Mesenchymal stem cell (in vitro differentiated cells and primary cell): ENCODE data around the gene AJAP1.

Experiments
- DNase-seq: peaks from one replicate; pipeline ENCODE4 v3.0.0-alpha.2; 2013
- H2AFZ ChIP-seq: one replicate; pipeline ENCODE4 v1.6.1; 2013; ENCODE audit warnings: low read depth, mild to moderate bottlenecking, control low read depth, inconsistent platforms, low read length, moderate library complexity
- H2AK5ac ChIP-seq: 2 replicates; pipeline ENCODE4 v1.6.1; 2013; ENCODE audit warnings: low read length, moderate library complexity, mild to moderate bottlenecking, inconsistent platforms; ENCODE audit not compliant: severe bottlenecking
- H2BK120ac ChIP-seq: one replicate; pipeline ENCODE4 v1.6.1; 2013; ENCODE audit warnings: low read depth, mild to moderate bottlenecking, inconsistent platforms, low read length, moderate library complexity
- H2BK12ac ChIP-seq, 2 experiments: one replicate each; pipeline ENCODE4 v1.6.1; 2013; ENCODE audit warnings: inconsistent platforms in 2 of 2, low read length in 2 of 2, mild to moderate bottlenecking in 2 of 2, moderate library complexity in 2 of 2, control low read depth in 1 of 2
- H2BK15ac ChIP-seq: one replicate; pipeline ENCODE4 v1.6.1; 2013; ENCODE audit warnings: mild to moderate bottlenecking, low read depth, inconsistent platforms; ENCODE audit not compliant: poor library complexity, severe bottlenecking
- H2BK5ac ChIP-seq: 2 replicates; pipeline ENCODE4 v1.6.1; 2013; ENCODE audit warnings: low read depth, mild to moderate bottlenecking, low read length, control low read depth, inconsistent platforms; ENCODE audit not compliant: poor library complexity, severe bottlenecking
- H3K14ac ChIP-seq, 2 experiments: one replicate each; pipeline ENCODE4 v1.6.1; 2013; ENCODE audit warnings: inconsistent platforms in 2 of 2, low read length in 2 of 2, control low read depth in 1 of 2, mild to moderate bottlenecking in 1 of 2, moderate library complexity in 1 of 2
- H3K18ac ChIP-seq, 2 experiments: one replicate each; pipeline ENCODE4 v1.6.1; 2013; ENCODE audit warnings: inconsistent platforms in 2 of 2, low read length in 2 of 2, control low read depth in 1 of 2, low read depth in 1 of 2, mild to moderate bottlenecking in 1 of 2
- H3K23ac ChIP-seq, 2 experiments: one replicate each; pipeline ENCODE4 v1.6.1; 2013; ENCODE audit warnings: inconsistent platforms in 2 of 2, low read length in 2 of 2, mild to moderate bottlenecking in 2 of 2, moderate library complexity in 2 of 2, control low read depth in 1 of 2
- H3K27ac ChIP-seq: 2 replicates; pipeline ENCODE4 v1.5.1; 2013; ENCODE audit warnings: mild to moderate bottlenecking, moderate library complexity, low read length, control low read depth, inconsistent platforms; ENCODE audit not compliant: poor library complexity, severe bottlenecking
- H3K27me3 ChIP-seq, 2 experiments: 2 replicates each; pipeline versions ENCODE4 v1.6.1 to v1.7.0; 2013; ENCODE audit warnings: low read length in 2 of 2, mild to moderate bottlenecking in 2 of 2, moderate library complexity in 2 of 2, control low read depth in 1 of 2, inconsistent platforms in 1 of 2; ENCODE audit not compliant: control insufficient read depth in 1 of 2, insufficient read depth in 1 of 2
- H3K36me3 ChIP-seq, 2 experiments: 2 replicates each; pipeline versions ENCODE4 v1.6.1 to v1.7.0; 2013; ENCODE audit warnings: low read length in 2 of 2, control low read depth in 1 of 2, inconsistent platforms in 1 of 2, low read depth in 1 of 2, mild to moderate bottlenecking in 1 of 2; ENCODE audit not compliant: insufficient read depth in 2 of 2, control insufficient read depth in 1 of 2
- H3K4ac ChIP-seq, 2 experiments: one replicate each; pipeline ENCODE4 v1.6.1; 2013; ENCODE audit warnings: inconsistent platforms in 2 of 2, low read length in 2 of 2, mild to moderate bottlenecking in 2 of 2, moderate library complexity in 2 of 2, control low read depth in 1 of 2, low read depth in 1 of 2
- H3K4me1 ChIP-seq: 2 replicates; pipeline ENCODE4 v1.6.1; 2013; ENCODE audit warnings: low read depth, low read length, control low read depth; ENCODE audit not compliant: control insufficient read depth, insufficient read depth
- H3K4me2 ChIP-seq: 2 replicates; pipeline ENCODE4 v1.6.1; 2013; ENCODE audit warnings: low read length, mild to moderate bottlenecking, inconsistent platforms; ENCODE audit not compliant: poor library complexity, severe bottlenecking
- H3K4me3 ChIP-seq, 2 experiments: 2 replicates each; pipeline versions ENCODE4 v1.5.1 to v1.7.0; 2013; ENCODE audit warnings: low read length in 2 of 2, mild to moderate bottlenecking in 2 of 2, control low read depth in 1 of 2, low read depth in 1 of 2; ENCODE audit not compliant: insufficient read depth in 1 of 2
- H3K79me1 ChIP-seq: replicated peaks from 2 replicates; pipeline ENCODE4 v1.6.1; 2013; ENCODE audit warnings: mild to moderate bottlenecking, control low read depth, low read length, inconsistent platforms; ENCODE audit not compliant: poor library complexity, severe bottlenecking
- H3K9ac ChIP-seq: 2 replicates; pipeline ENCODE4 v1.7.0; 2013; ENCODE audit warnings: mild to moderate bottlenecking, low read length, moderate library complexity
- H3K9me3 ChIP-seq: 2 replicates; pipeline ENCODE4 v1.7.0; 2013; ENCODE audit warnings: mild to moderate bottlenecking, low read length; ENCODE audit not compliant: control insufficient read depth
- H4K8ac ChIP-seq: one replicate; pipeline ENCODE4 v1.6.1; 2013; ENCODE audit warnings: inconsistent platforms, mild to moderate bottlenecking, low read length, moderate library complexity
- H4K91ac ChIP-seq: one replicate; pipeline ENCODE4 v1.6.1; 2013; ENCODE audit warnings: mild to moderate bottlenecking, low read length, inconsistent platforms
- WGBS: methylation state at CpG from one replicate; pipeline ENCODE4 v1.1.7; 2013; ENCODE audit warnings: mixed read lengths; 5-methylcytosine and 5-hydroxymethylcytosine counted together

AJAP1 gene

GRCh38 chr1:4626560-4627319, 27.7 kb upstream of the AJAP1 start:
- 85% methylated on average over 9 of the region's 9 CpGs for WGBS
- Histone ChIP-seq H3K27ac (no peak overlapping the region), H3K4me3 (no peak overlapping the region), H3K4me2 (no peak overlapping the region), H2BK15ac (no peak overlapping the region), H3K9me3 (no peaks in the 10 kb centered on the region), H2AFZ (no peak overlapping the region), H2BK5ac (no peak overlapping the region), H3K4ac (no peak overlapping the region), H3K18ac (no peak overlapping the region), H3K79me1 (no peaks in the 10 kb centered on the region), H3K4me1 (no peaks in the 10 kb centered on the region), H4K8ac (no peak overlapping the region), H3K27me3 (no peaks in the 10 kb centered on the region), H3K14ac (no peak overlapping the region), H3K9ac (no peak overlapping the region), H2AK5ac (no peak overlapping the region), H2BK120ac (no peak overlapping the region), H2BK12ac (no peak overlapping the region), H4K91ac (no peak overlapping the region), H3K23ac (no peak overlapping the region), H3K36me3 (no peaks in the 10 kb centered on the region)
- DNase-seq: no peak

GRCh38 chr1:4627353-4627752, 27.1 kb upstream of the AJAP1 start:
- H3K27me3 ChIP-seq: no peaks in the 10 kb centered on the region
- 83% methylated on average over 12 of the region's 12 CpGs for WGBS
- H3K79me1 ChIP-seq: no peaks in the 10 kb centered on the region
- no peak overlapping the region for H3K4me2 ChIP-seq
- no peaks in the 10 kb centered on the region for H3K36me3 ChIP-seq
- H2BK12ac ChIP-seq: no peak overlapping the region
- no peak overlapping the region for H3K4ac ChIP-seq
- no peaks in the 10 kb centered on the region for H3K4me1 ChIP-seq
- no peak overlapping the region for H2AFZ ChIP-seq
- no peak overlapping the region for H3K4me3 ChIP-seq
- no peak overlapping the region for H3K18ac ChIP-seq
- H2BK15ac ChIP-seq: no peak overlapping the region
- no peak overlapping the region for H3K23ac ChIP-seq
- no peak overlapping the region for H3K14ac ChIP-seq
- H4K8ac ChIP-seq: no peak overlapping the region
- H2AK5ac ChIP-seq: no peak overlapping the region
- H2BK5ac ChIP-seq: no peak overlapping the region
- no peak overlapping the region for H3K27ac ChIP-seq
- no peak overlapping the region for H2BK120ac ChIP-seq
- DNase-seq: no peak
- no peak overlapping the region for H3K9ac ChIP-seq
- H3K9me3 ChIP-seq: no peaks in the 10 kb centered on the region
- H4K91ac ChIP-seq: no peak overlapping the region

- no peak overlapping the region for H3K27ac ChIP-seq
- 89% methylated on average over 7 of the region's 7 CpGs for WGBS
Measured at GRCh38 chr1:4628992-4629391, 25.4 kb upstream of the AJAP1 start.

GRCh38 chr1:4630561-4630960, 23.8 kb upstream of the AJAP1 start:
- H3K4me1 ChIP-seq: no peaks in the 10 kb centered on the region
- H2BK5ac ChIP-seq: no peak overlapping the region
- no peak overlapping the region for H3K4ac ChIP-seq
- no peak overlapping the region for H4K91ac ChIP-seq
- no peak overlapping the region for H3K27ac ChIP-seq
- no peak overlapping the region for H3K18ac ChIP-seq
- H3K4me3 ChIP-seq: no peak overlapping the region
- H3K27me3 ChIP-seq: no peaks in the 10 kb centered on the region
- no peak overlapping the region for H3K9ac ChIP-seq
- H2AFZ ChIP-seq: no peak overlapping the region
- H3K23ac ChIP-seq: no peak overlapping the region
- DNase-seq: no peak
- 62% methylated on average over 7 of the region's 7 CpGs for WGBS
- no peak overlapping the region for H3K4me2 ChIP-seq
- H3K9me3 ChIP-seq: no peaks in the 10 kb centered on the region
- no peak overlapping the region for H2BK15ac ChIP-seq
- no peak overlapping the region for H2BK12ac ChIP-seq
- H3K36me3 ChIP-seq: no peaks in the 10 kb centered on the region
- H2AK5ac ChIP-seq: no peak overlapping the region
- H3K14ac ChIP-seq: no peak overlapping the region
- no peak overlapping the region for H4K8ac ChIP-seq
- H3K79me1 ChIP-seq: no peaks in the 10 kb centered on the region
- no peak overlapping the region for H2BK120ac ChIP-seq

More at GRCh38 chr1:4628992-4629391, 25.4 kb upstream of the AJAP1 start:
- no peaks in the 10 kb centered on the region for H3K9me3 ChIP-seq
- H2BK15ac ChIP-seq: no peak overlapping the region
- H3K4me2 ChIP-seq: no peak overlapping the region
- no peaks in the 10 kb centered on the region for H3K36me3 ChIP-seq
- H3K18ac ChIP-seq: no peak overlapping the region
- H3K27me3 ChIP-seq: no peaks in the 10 kb centered on the region
- H2AK5ac ChIP-seq: no peak overlapping the region
- no peaks in the 10 kb centered on the region for H3K4me1 ChIP-seq
- no peak overlapping the region for H4K91ac ChIP-seq
- H2BK120ac ChIP-seq: no peak overlapping the region
- no peak overlapping the region for H4K8ac ChIP-seq
- no peak overlapping the region for H3K14ac ChIP-seq
- H2BK12ac ChIP-seq: no peak overlapping the region
- no peaks in the 10 kb centered on the region for H3K79me1 ChIP-seq
- no peak overlapping the region for H2BK5ac ChIP-seq
- no peak overlapping the region for H3K4me3 ChIP-seq
- no peak overlapping the region for H3K4ac ChIP-seq
- H2AFZ ChIP-seq: no peak overlapping the region
- H3K9ac ChIP-seq: no peak overlapping the region
- H3K23ac ChIP-seq: no peak overlapping the region
- no peak for DNase-seq
